ENCODE data around the gene PILRB.
"Not testable (repeated sequence)": the region's sequence is repeated elsewhere in the genome, so short reads cannot be mapped to it uniquely, and the experiment has no call there.

Gene PILRB

GRCh38 chr7:100366411-100367250 lies 8.7 kb downstream of the PILRB start:
- Mint-ChIP-seq H3K4me1 (ENCODE audit: low read depth) (peaks cover 51% of the 10 kb centered on the region), H3K4me3 (peak overlapping the region; percentile 18)

GRCh38 chr7:100367251-100367620 lies 9.3 kb downstream of the PILRB start:
- Mint-ChIP-seq H3K9me3 (no peaks in the 10 kb centered on the region), H3K36me3 (ENCODE audit: low read depth) (peaks cover 61% of the 10 kb centered on the region), H3K27ac (no peak overlapping the region), H3K4me3 (no peak overlapping the region), H3K4me1 (ENCODE audit: low read depth) (peaks cover 54% of the 10 kb centered on the region), H3K27me3 (no peaks in the 10 kb centered on the region)
- no peak for DNase-seq

More at GRCh38 chr7:100366411-100367250, 8.7 kb downstream of the PILRB start:
- Mint-ChIP-seq H3K27me3 (no peaks in the 10 kb centered on the region), H3K36me3 (ENCODE audit: low read depth) (peaks cover 67% of the 10 kb centered on the region), H3K9me3 (no peaks in the 10 kb centered on the region), H3K27ac (peak overlapping the region; percentile 98)
- DNase-seq, result peak; percentile 59

DNA sequence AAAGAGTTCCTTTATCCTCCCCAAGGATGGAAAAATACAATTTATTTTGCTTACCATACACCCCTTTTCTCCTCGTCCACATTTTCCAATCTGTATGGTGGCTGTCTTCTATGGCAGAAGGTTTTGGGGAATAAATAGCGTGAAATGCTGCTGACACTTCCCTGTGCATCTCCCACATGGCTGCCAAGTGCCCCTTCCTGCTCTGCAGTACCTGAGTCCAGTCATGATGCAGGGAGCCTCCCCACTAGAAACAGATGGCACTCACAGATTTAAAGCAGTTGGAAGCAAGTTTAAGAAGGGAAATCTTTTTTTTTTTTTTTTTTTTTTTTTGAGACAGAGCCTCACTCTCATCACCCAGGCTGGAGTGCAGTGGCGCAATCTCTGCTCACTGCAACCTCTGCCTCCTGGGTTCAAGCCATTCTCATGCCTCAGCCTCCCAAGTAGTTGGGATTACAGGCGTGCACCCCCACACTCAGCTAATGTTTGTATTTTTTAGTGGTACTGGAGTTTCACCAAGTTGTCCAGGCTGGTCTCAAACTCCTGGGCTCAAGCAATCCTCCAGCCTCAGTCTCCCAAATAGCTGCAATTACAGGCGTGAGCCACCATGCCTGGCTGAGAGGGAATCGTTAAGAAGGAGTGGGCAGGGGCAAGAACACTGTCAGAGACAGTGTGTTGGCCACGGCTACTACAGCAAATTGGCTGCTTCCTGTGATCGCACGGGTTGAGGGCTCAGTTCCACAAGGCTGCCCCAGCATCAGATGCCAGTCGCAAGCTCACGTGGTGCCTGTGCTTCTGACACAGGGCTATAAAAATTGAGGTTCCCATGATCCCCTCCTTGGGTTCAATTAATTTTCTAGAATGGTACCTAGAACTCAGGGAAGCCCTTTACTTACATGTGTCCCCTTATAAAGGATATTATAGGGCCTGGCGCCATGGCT lies 10.0 kb downstream of the PILRB start:
- H3K27ac Mint-ChIP-seq, result peak overlapping the region; percentile 83
- H3K9me3 Mint-ChIP-seq, result no peaks in the 10 kb centered on the region

GRCh38 chr7:100369105-100369504 lies 11.2 kb downstream of the PILRB start:
- no peaks in the 10 kb centered on the region for H3K27me3 Mint-ChIP-seq
- H3K27ac Mint-ChIP-seq, result peak overlapping the region; percentile 69
- no peak overlapping the region for H3K4me3 Mint-ChIP-seq
- H3K4me1 Mint-ChIP-seq (ENCODE audit: low read depth), result peaks cover 54% of the 10 kb centered on the region
- no peak for DNase-seq
- no peaks in the 10 kb centered on the region for H3K9me3 Mint-ChIP-seq
- H3K36me3 Mint-ChIP-seq (ENCODE audit: low read depth), result peaks cover 43% of the 10 kb centered on the region

More for the DNA sequence above, 10.0 kb downstream of the PILRB start:
- H3K27me3 Mint-ChIP-seq, result no peaks in the 10 kb centered on the region
- DNase-seq, result no peak
- peaks cover 60% of the 10 kb centered on the region for H3K4me1 Mint-ChIP-seq (ENCODE audit: low read depth)
- peaks cover 54% of the 10 kb centered on the region for H3K36me3 Mint-ChIP-seq (ENCODE audit: low read depth)
- H3K4me3 Mint-ChIP-seq, result no peak overlapping the region

DNA sequence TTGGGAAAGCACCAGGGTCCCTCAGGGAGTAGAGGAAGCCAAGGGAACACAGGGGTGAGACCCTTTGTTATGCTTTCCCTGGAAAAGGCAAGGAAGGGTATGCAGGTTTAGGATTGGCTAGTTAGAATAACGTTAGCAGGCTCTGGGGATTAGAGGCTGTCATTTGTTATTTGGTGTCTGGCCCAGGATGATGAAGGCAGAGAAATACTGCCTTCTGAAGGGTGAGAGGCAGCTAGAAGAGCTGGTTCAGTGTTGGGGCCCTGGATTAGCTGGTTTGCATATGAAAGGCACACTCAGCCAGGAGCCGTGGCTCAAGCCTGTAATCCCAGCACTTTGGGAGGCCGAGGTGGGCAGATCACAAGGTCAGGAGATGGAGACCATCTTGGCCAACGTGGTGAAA lies 12.4 kb downstream of the PILRB start:
- no peak for DNase-seq
- Mint-ChIP-seq H3K4me1 (ENCODE audit: low read depth) (peaks cover 50% of the 10 kb centered on the region), H3K27ac (peak overlapping the region; percentile 11)

GRCh38 chr7:100370746-100371145 lies 12.8 kb downstream of the PILRB start:
- Mint-ChIP-seq H3K9me3 (no peaks in the 10 kb centered on the region), H3K27ac (peak overlapping the region; percentile 51), H3K4me1 (ENCODE audit: low read depth) (peaks cover 45% of the 10 kb centered on the region), H3K27me3 (no peaks in the 10 kb centered on the region), H3K4me3 (no peak overlapping the region), H3K36me3 (ENCODE audit: low read depth) (peaks cover 31% of the 10 kb centered on the region)
- no peak for DNase-seq

More for the DNA sequence above, 12.4 kb downstream of the PILRB start:
- H3K36me3 Mint-ChIP-seq (ENCODE audit: low read depth), result peaks cover 35% of the 10 kb centered on the region
- no peaks in the 10 kb centered on the region for H3K9me3 Mint-ChIP-seq
- no peaks in the 10 kb centered on the region for H3K27me3 Mint-ChIP-seq
- H3K4me3 Mint-ChIP-seq, result no peak overlapping the region

DNA sequence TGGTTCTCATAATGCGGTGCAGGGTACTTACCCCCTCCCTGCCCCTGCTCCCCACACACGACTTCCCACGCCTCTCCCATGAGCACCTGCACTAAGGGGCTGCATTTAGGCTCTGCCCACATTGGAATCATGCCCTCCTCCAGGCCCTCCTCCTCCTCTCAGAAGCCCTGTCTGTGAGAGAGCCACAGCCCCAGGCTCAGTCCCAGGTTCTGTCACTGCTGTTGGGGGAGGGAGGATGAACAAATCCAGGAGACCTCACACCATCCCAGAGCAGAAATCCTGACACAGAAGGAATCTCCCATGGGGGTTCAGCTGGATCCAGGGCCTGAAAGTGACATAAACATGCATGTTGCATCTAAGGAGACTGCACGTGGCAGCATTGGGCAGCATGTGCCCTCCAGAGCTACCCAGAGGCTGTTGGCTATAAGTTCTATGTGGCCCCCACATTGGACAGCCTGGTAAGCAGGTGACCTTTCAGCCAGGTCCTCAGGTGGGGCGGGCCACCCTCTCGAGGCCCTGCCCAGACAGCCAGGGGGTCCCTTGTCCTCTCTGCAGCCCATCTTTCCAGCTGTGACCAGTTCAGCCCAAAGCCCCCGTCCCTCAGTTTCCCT lies 13.7 kb downstream of the PILRB start:
- Mint-ChIP-seq H3K36me3 (ENCODE audit: low read depth) (peaks cover 22% of the 10 kb centered on the region), H3K4me3 (no peak overlapping the region), H3K27ac (peak overlapping the region; percentile 87), H3K27me3 (no peaks in the 10 kb centered on the region), H3K4me1 (ENCODE audit: low read depth) (peaks cover 36% of the 10 kb centered on the region), H3K9me3 (no peaks in the 10 kb centered on the region)
- no peak for DNase-seq

- Mint-ChIP-seq H3K4me3 (no peak overlapping the region), H3K27ac (peak overlapping the region; percentile 87), H3K4me1 (ENCODE audit: low read depth) (peaks cover 32% of the 10 kb centered on the region), H3K36me3 (ENCODE audit: low read depth) (peaks cover 18% of the 10 kb centered on the region), H3K9me3 (no peaks in the 10 kb centered on the region), H3K27me3 (no peaks in the 10 kb centered on the region)
- DNase-seq, result peak; percentile 57
Measured at GRCh38 chr7:100372256-100372655, 14.3 kb downstream of the PILRB start.

- Mint-ChIP-seq H3K4me1 (ENCODE audit: low read depth) (peaks cover 28% of the 10 kb centered on the region), H3K36me3 (ENCODE audit: low read depth) (peaks cover 13% of the 10 kb centered on the region), H3K4me3 (no peak overlapping the region), H3K27me3 (no peaks in the 10 kb centered on the region), H3K9me3 (no peaks in the 10 kb centered on the region), H3K27ac (peak overlapping the region; percentile 87)
- DNase-seq, result no peak
Measured at GRCh38 chr7:100372694-100373093, 14.8 kb downstream of the PILRB start.

DNA sequence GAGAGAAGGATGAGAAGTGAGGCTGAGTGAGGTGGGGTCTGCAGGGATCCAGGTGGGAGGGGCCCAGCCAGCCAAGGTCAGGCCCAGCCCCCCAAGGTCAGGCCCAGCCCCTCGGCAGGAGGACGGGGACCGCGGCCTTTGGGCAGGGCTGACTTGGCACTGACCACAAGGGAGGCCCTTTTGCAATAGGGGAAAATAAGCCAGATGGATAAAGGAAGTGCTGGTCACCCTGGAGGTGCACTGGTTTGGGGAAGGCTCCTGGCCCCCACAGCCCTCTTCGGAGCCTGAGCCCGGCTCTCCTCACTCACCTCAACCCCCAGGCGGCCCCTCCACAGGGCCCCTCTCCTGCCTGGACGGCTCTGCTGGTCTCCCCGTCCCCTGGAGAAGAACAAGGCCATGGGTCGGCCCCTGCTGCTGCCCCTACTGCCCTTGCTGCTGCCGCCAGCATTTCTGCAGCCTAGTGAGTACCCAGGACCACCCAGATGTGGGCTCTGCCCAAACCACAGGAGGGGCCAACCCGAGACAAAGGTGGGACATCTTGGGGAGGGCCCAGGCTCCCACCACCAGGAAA lies 15.4 kb downstream of the PILRB start, which contains the start of gene PILRA:
Gene PILRA (plus strand): TSS at position 227 of the 571 bp plus-strand sequence. CDS start 170 bp downstream, at position 397.
- Mint-ChIP-seq H3K36me3 (ENCODE audit: low read depth) (peaks cover 8% of the 10 kb centered on the region), H3K4me1 (ENCODE audit: low read depth) (peaks cover 27% of the 10 kb centered on the region), H3K27ac (peak within 1 kb of the TSS; percentile 87), H3K4me3 (no peak within 1 kb of the TSS), H3K27me3 (no peaks in the 10 kb centered on the region), H3K9me3 (no peaks in the 10 kb centered on the region)
- DNase-seq, result no peak

DNA sequence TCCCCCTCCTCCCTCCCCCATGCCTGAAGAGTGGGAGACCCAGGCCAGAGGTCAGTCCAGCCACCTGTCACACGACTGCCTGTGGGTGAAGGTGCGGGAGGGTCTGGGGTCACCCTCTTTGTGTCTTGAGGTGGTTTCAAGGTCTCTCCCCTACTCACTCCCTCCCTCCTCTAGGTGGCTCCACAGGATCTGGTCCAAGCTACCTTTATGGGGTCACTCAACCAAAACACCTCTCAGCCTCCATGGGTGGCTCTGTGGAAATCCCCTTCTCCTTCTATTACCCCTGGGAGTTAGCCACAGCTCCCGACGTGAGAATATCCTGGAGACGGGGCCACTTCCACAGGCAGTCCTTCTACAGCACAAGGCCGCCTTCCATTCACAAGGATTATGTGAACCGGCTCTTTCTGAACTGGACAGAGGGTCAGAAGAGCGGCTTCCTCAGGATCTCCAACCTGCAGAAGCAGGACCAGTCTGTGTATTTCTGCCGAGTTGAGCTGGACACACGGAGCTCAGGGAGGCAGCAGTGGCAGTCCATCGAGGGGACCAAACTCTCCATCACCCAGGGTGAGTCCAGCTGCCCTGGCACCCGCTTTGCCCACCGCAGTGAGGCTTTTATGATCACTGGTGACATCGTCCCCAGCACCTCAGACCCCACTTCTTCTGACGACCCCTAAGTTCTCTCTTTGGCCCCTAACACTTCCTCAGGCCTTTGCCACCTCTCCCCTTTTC lies 16.1 kb downstream of the PILRB start:
- not testable (repeated sequence) for DNase-seq; H3K27me3 Mint-ChIP-seq; H3K4me3 Mint-ChIP-seq; H3K9me3 Mint-ChIP-seq; H3K36me3 Mint-ChIP-seq (ENCODE audit: low read depth)
- Mint-ChIP-seq H3K4me1 (ENCODE audit: low read depth) (peaks cover 24% of the 10 kb centered on the region), H3K27ac (peak overlapping the region; percentile 10)

- Mint-ChIP-seq H3K27me3 (no peaks in the 10 kb centered on the region), H3K36me3 (ENCODE audit: low read depth) (no peaks in the 10 kb centered on the region), H3K9me3 (no peaks in the 10 kb centered on the region), H3K27ac (peak overlapping the region; percentile 10), H3K4me3 (no peak overlapping the region), H3K4me1 (ENCODE audit: low read depth) (peaks cover 23% of the 10 kb centered on the region)
- no peak for DNase-seq
Measured at GRCh38 chr7:100374601-100375000, 16.7 kb downstream of the PILRB start.

- H3K9me3 Mint-ChIP-seq, result no peaks in the 10 kb centered on the region
- no peak overlapping the region for H3K27ac Mint-ChIP-seq
- H3K4me3 Mint-ChIP-seq, result no peak overlapping the region
- no peaks in the 10 kb centered on the region for H3K36me3 Mint-ChIP-seq (ENCODE audit: low read depth)
- peaks cover 23% of the 10 kb centered on the region for H3K4me1 Mint-ChIP-seq (ENCODE audit: low read depth)
- no peaks in the 10 kb centered on the region for H3K27me3 Mint-ChIP-seq
- no peak for DNase-seq
Measured at GRCh38 chr7:100376066-100376465, 18.1 kb downstream of the PILRB start.

Data from activated T-cell treated with anti-CD3 and anti-CD28 coated beads, Interleukin-2, amount 50 U/mL, for 24 hours (primary cell).